ENCODE results near the gene GPS1. TPM values are rescaled to one million over a fixed set of nuclear protein-coding genes. Genes with fewer than 3 reads are reported as not detected.

GPS1 gene
- total RNA-seq, 1 donor from 2014 or later, result 150 TPM

GRCh38 chr17:82063424-82064415 lies 12.0 kb downstream of the GPS1 start:
- Histone ChIP-seq H3K36me3 (ENCODE audit: control insufficient read depth, insufficient read depth, low read length) (no peaks in the 10 kb centered on the region), H3K27me3 (ENCODE audit: control insufficient read depth, insufficient read depth, low read length) (no peaks in the 10 kb centered on the region), H3K4me3 (ENCODE audit: low read depth, low read length) (no peak overlapping the region)
- no peak for DNase-seq (ENCODE audit: low read depth)
- TF ChIP-seq CTCF (IDR thresholded peaks at IDR 0.05; ENCODE audit: insufficient read depth, low read length, poor library complexity, severe bottlenecking), result no peak

GRCh38 chr17:82064433-82065192 lies 12.9 kb downstream of the GPS1 start:
- Histone ChIP-seq H3K27me3 (ENCODE audit: control insufficient read depth, insufficient read depth, low read length) (no peaks in the 10 kb centered on the region), H3K36me3 (ENCODE audit: control insufficient read depth, insufficient read depth, low read length) (no peaks in the 10 kb centered on the region), H3K4me3 (ENCODE audit: low read depth, low read length) (peak overlapping the region; percentile 92)
- DNase-seq (ENCODE audit: low read depth), result no peak
- no peak for TF ChIP-seq CTCF (IDR thresholded peaks at IDR 0.05; ENCODE audit: insufficient read depth, low read length, poor library complexity, severe bottlenecking)

GRCh38 chr17:82065193-82065637 lies 13.5 kb downstream of the GPS1 start:
- Histone ChIP-seq H3K4me3 (ENCODE audit: low read depth, low read length) (peak overlapping the region; percentile 92), H3K36me3 (ENCODE audit: control insufficient read depth, insufficient read depth, low read length) (no peaks in the 10 kb centered on the region), H3K27me3 (ENCODE audit: control insufficient read depth, insufficient read depth, low read length) (no peaks in the 10 kb centered on the region)
- TF ChIP-seq CTCF (IDR thresholded peaks at IDR 0.05; ENCODE audit: insufficient read depth, low read length, poor library complexity, severe bottlenecking), result no peak
- no peak for DNase-seq (ENCODE audit: low read depth)

- no peaks in the 10 kb centered on the region for H3K27me3 ChIP-seq (ENCODE audit: control insufficient read depth, insufficient read depth, low read length)
- no peak for DNase-seq (ENCODE audit: low read depth)
- H3K4me3 ChIP-seq (ENCODE audit: low read depth, low read length), result peak within 1 kb of the TSS; percentile 92
- no peak for TF ChIP-seq CTCF (IDR thresholded peaks at IDR 0.05; ENCODE audit: insufficient read depth, low read length, poor library complexity, severe bottlenecking)
- no peaks in the 10 kb centered on the region for H3K36me3 ChIP-seq (ENCODE audit: control insufficient read depth, insufficient read depth, low read length)
Observed at GRCh38 chr17:82065638-82066303, 14.1 kb downstream of the GPS1 start, which contains the start of gene DUS1L. Gene DUS1L, minus strand, starts transcription at chr17:82065804. Its CDS starts 745 bp downstream, at chr17:82065059.

GRCh38 chr17:82070611-82071010 lies 18.9 kb downstream of the GPS1 start:
- Histone ChIP-seq H3K4me3 (ENCODE audit: low read depth, low read length) (no peak overlapping the region), H3K27me3 (ENCODE audit: control insufficient read depth, insufficient read depth, low read length) (no peaks in the 10 kb centered on the region), H3K36me3 (ENCODE audit: control insufficient read depth, insufficient read depth, low read length) (no peaks in the 10 kb centered on the region)
- no peak for DNase-seq (ENCODE audit: low read depth)
- no peak for TF ChIP-seq CTCF (IDR thresholded peaks at IDR 0.05; ENCODE audit: insufficient read depth, low read length, poor library complexity, severe bottlenecking)
